ENCODE data around the gene CHM. TPM values are rescaled to one million over a fixed set of nuclear protein-coding genes. Genes with fewer than 3 reads are reported as not detected.

Gene CHM
- total RNA-seq, 2 experiments from 2014 or later: 9.2 to 11.6 TPM

DNA sequence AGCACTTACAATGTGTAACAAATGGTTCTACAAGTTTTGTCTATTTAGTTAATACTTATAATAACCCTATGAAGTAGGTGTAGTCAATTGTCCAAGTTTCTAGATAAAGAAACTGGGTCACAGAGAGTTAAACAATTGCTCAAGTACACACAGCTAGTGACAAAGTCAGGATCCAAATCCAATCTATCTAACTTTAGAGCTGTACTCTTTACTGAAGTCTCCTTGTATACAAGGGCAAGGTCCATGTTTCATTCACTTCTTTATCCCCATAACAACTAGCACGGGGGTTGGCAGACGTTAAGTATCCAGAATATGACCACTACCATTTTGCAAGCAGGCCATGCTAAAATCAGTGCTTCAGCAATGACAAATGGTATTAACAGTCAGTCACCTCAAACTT lies 141.0 kb downstream of the CHM start:
- no peaks in the 10 kb centered on the region for H3K9me3 Mint-ChIP-seq
- POLR2A ChIA-PET: no interaction called here
- DNase-seq: no peak
- H3K4me1 Mint-ChIP-seq (ENCODE audit: low read depth): no peaks in the 10 kb centered on the region
- TF ChIP-seq, protein P1, sequence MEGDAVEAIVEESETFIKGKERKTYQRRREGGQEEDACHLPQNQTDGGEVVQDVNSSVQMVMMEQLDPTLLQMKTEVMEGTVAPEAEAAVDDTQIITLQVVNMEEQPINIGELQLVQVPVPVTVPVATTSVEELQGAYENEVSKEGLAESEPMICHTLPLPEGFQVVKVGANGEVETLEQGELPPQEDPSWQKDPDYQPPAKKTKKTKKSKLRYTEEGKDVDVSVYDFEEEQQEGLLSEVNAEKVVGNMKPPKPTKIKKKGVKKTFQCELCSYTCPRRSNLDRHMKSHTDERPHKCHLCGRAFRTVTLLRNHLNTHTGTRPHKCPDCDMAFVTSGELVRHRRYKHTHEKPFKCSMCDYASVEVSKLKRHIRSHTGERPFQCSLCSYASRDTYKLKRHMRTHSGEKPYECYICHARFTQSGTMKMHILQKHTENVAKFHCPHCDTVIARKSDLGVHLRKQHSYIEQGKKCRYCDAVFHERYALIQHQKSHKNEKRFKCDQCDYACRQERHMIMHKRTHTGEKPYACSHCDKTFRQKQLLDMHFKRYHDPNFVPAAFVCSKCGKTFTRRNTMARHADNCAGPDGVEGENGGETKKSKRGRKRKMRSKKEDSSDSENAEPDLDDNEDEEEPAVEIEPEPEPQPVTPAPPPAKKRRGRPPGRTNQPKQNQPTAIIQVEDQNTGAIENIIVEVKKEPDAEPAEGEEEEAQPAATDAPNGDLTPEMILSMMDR (IDR thresholded peaks at IDR 0.05): no peak
- CTCF ChIA-PET: no interaction called here
- peaks cover 4% of the 10 kb centered on the region for H3K36me3 Mint-ChIP-seq (ENCODE audit: low read depth)
- intact Hi-C loops (cut with micrococcal nuclease): no loop called here
- no peak for ATAC-seq
- no peaks in the 10 kb centered on the region for H3K27me3 Mint-ChIP-seq
- no peak overlapping the region for H3K4me3 Mint-ChIP-seq
- H3K27ac Mint-ChIP-seq: no peak overlapping the region

DNA sequence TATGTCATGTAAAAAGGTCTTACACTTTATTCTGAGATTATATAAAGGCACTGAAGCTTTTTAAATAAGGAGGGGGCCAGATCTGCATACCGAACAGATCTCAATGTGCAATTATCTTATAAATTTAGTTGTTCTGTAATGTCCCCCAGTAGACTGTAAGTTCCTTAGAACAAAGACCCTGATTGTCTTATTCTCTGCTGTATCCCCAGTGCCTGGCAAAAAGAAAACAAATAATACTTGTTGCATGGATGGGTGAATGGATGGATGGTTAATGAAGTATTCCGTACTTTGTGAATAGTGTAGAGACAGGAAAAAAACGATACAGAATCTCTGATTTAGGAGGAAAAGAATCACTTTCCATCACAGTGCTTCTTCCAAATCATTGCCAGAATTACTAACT lies 141.5 kb downstream of the CHM start:
- no peak for ATAC-seq
- Mint-ChIP-seq H3K4me3 (no peak overlapping the region), H3K36me3 (ENCODE audit: low read depth) (peaks cover 4% of the 10 kb centered on the region), H3K27ac (no peak overlapping the region), H3K4me1 (ENCODE audit: low read depth) (no peaks in the 10 kb centered on the region), H3K27me3 (no peaks in the 10 kb centered on the region), H3K9me3 (no peaks in the 10 kb centered on the region)
- TF ChIP-seq, protein P1 (IDR thresholded peaks at IDR 0.05): no peak
- ChIA-PET CTCF (no interaction called here), POLR2A (no interaction called here)
- intact Hi-C loops (cut with micrococcal nuclease): no loop called here
- DNase-seq: no peak

DNA sequence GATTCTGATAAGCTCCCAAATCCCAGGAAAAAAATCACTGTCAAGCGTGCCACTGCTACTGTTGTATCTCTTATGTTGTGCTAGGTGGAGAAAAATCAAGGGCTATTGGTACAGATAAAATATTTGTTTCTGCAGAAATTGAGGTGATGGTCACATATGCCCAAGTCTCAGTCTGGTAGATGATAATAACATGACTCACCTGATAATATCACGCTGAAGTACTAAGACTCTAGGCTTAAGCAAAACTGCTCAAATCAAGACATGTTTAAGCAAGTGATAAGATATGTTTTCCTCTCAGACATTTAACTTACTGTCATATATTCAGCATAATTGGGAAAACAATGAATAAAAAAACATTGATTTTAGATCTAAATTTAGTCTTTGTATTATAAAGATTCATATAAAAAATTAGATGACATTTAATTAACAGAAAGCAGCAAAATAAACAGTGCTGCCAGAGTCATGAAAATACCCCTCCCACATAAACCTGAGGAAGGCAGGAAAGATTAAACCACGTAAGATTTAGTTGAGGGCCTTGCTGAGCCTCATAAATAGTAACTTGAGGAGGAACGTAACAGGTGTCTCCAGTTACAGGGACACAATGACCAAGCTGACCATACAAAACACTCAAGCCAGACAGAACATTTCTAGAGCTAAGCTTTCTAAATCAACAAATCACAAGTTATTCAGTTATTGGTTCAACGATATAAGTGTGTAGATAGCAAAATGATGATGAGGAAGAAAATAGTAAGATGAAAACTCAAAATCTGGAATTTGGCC lies 143.5 kb downstream of the CHM start:
- ATAC-seq: no peak
- Mint-ChIP-seq H3K36me3 (ENCODE audit: low read depth) (no peaks in the 10 kb centered on the region), H3K27me3 (no peaks in the 10 kb centered on the region), H3K4me3 (no peak overlapping the region), H3K9me3 (no peaks in the 10 kb centered on the region), H3K4me1 (ENCODE audit: low read depth) (no peaks in the 10 kb centered on the region), H3K27ac (no peak overlapping the region)
- intact Hi-C loops (cut with micrococcal nuclease): no loop called here
- ChIA-PET CTCF (no interaction called here), POLR2A (no interaction called here)
- TF ChIP-seq, protein P1 (IDR thresholded peaks at IDR 0.05): no peak
- DNase-seq: no peak

DNA sequence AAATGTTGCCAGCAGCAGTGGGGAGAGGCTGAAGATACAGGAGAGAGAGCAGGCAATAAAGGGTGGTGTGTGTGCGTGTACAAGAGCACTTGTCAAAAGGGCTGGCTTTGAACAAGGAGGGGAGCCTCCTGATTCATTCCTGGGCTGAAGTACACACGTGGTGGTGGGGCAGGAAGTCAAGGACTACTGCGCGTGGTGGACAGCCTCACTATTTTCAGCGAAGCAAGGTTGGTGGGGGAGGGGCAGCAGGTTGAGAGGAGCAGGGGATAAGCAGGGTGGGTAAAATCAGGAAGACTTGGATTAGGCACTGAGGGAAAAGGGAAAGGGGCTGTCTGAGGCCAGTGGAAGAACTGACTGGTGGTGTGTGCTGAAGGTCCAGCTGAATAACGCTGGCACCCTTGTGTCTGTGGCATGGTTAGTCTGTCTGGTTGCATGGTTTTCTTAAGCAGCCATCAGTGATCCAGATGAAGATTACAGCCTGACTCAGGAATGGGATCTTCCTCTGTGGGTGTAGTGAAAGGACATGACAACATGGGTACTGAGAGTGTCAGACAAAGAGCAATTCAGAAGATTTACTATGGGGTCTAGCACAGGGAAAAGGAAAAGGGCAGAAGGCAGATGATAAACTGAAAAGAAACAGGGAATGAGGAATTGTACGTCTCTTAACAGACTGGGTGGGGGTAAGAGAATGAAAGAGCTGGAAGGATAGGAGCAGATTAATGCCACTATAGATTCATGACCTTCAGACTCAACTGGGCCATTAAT lies 149.8 kb downstream of the CHM start:
- no peak for DNase-seq
- no peak for ATAC-seq
- H3K4me1 Mint-ChIP-seq (ENCODE audit: low read depth): no peaks in the 10 kb centered on the region
- no peaks in the 10 kb centered on the region for H3K9me3 Mint-ChIP-seq
- POLR2A ChIA-PET: no interaction called here
- no peak overlapping the region for H3K27ac Mint-ChIP-seq
- intact Hi-C loops (cut with micrococcal nuclease): no loop called here
- H3K4me3 Mint-ChIP-seq: no peak overlapping the region
- CTCF ChIA-PET: no interaction called here
- H3K27me3 Mint-ChIP-seq: no peaks in the 10 kb centered on the region
- TF ChIP-seq, protein P1 (IDR thresholded peaks at IDR 0.05): no peak
- H3K36me3 Mint-ChIP-seq (ENCODE audit: low read depth): peaks cover 13% of the 10 kb centered on the region

DNA sequence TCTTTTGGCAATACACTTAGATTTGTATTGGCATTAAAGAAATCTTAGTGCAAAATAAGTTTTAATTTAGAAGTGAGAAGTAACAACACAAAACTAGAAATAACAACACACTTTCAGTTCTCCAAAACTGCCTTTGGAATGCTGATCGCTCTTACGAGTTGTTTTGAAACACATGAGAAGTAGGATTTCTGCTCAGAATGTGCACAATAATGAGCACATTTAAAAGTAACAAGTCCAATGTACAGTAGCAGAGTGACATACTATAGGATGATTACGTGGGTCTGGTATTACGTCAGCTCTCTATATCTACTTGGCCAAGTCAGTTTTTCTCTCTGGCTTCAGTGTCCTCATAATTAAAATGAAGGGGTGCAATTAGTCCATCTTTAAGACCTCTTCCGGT lies 164.8 kb downstream of the CHM start:
- CTCF ChIA-PET: no interaction called here
- no peak for ATAC-seq
- no peaks in the 10 kb centered on the region for H3K4me1 Mint-ChIP-seq (ENCODE audit: low read depth)

More for the DNA sequence above, 164.8 kb downstream of the CHM start:
- no peak overlapping the region for H3K27ac Mint-ChIP-seq
- no peaks in the 10 kb centered on the region for H3K27me3 Mint-ChIP-seq
- intact Hi-C loops (cut with micrococcal nuclease): no loop called here
- POLR2A ChIA-PET: no interaction called here
- no peak for DNase-seq
- H3K36me3 Mint-ChIP-seq (ENCODE audit: low read depth): peaks cover 7% of the 10 kb centered on the region
- no peak overlapping the region for H3K4me3 Mint-ChIP-seq
- no peaks in the 10 kb centered on the region for H3K9me3 Mint-ChIP-seq
- TF ChIP-seq, protein P1 (IDR thresholded peaks at IDR 0.05): no peak

Data from activated CD8-positive, alpha-beta T cell treated with anti-CD3 and anti-CD28 coated beads for 36 hours (primary cell).